ENCODE results near the gene TPRN. TPM values are rescaled to one million over a fixed set of nuclear protein-coding genes. Genes with fewer than 3 reads are reported as not detected.

Gene TPRN
- total and polyA plus RNA-seq, 9 of the 15 experiments (the other 6 are each of a cell fraction or from before 2014, with no cell fraction given), result 0.31 to 31.9 (median 4.4) TPM

GRCh38 chr9:137217276-137218211 lies 17.0 kb upstream of the TPRN start (continued):
- TF ChIP-seq UBTF (IDR thresholded peaks at IDR 0.05; ENCODE audit: borderline replicate concordance in 1 of 2, low read depth in 2 of 2, low read length in 2 of 2) (peak in 1 of 2 experiments; percentile 60; a peak in 1 of 4 replicates), HMG20B (CRISPR knock-in tag; IDR thresholded peaks at IDR 0.05) (no peak), ZNF282 (CRISPR knock-in tag; IDR thresholded peaks at IDR 0.05) (no peak), ZNF518B (CRISPR knock-in tag; IDR thresholded peaks at IDR 0.05) (no peak), ATF6 (CRISPR knock-in tag; IDR thresholded peaks at IDR 0.05) (peak; percentile 75; the same call in 1 of the 2 replicates), ZNF253 (CRISPR knock-in tag; conservative IDR thresholded peaks at IDR 0.05) (no peak), MCM5 (IDR thresholded peaks at IDR 0.05; ENCODE audit: low read depth) (no peak), YBX1 (IDR thresholded peaks at IDR 0.05) (no peak), POLR2G (IDR thresholded peaks at IDR 0.05; ENCODE audit: low read depth, low read length) (peak; percentile 82), IRF9 (tag; IDR thresholded peaks at IDR 0.05) (no peak), ZNF551 (CRISPR knock-in tag; IDR thresholded peaks at IDR 0.05) (no peak), RNF219 (CRISPR knock-in tag; IDR thresholded peaks at IDR 0.05) (no peak), KAT2B (IDR thresholded peaks at IDR 0.05; ENCODE audit: low read depth, low read length) (no peak), ZNF316 (IDR thresholded peaks at IDR 0.05) (no peak)
